HepG2 (cell line): ENCODE measurements around the gene GEMIN2. TPM values are rescaled to one million over a fixed set of nuclear protein-coding genes. Genes with fewer than 3 reads are reported as not detected.

Experiments used
- CAMTA2 ChIP-seq: sonication (generic); formaldehyde crosslinking; IDR thresholded peaks from 2 replicates; pipeline ENCODE4 v1.4.0; 2020; ENCODE audit warnings: mild to moderate bottlenecking, missing genetic modification reagents, borderline replicate concordance
- HNRNPK ChIP-seq: fragments of 200-400 bp; formaldehyde crosslinking; IDR thresholded peaks from 2 replicates; pipeline ENCODE4 v1.6.1; 2018; ENCODE audit warnings: low read length, low read depth, moderate library complexity, mild to moderate bottlenecking; ENCODE audit not compliant: poor library complexity, severe bottlenecking
- ISL2 ChIP-seq: sonication (generic); formaldehyde crosslinking; IDR thresholded peaks from 2 replicates; pipeline ENCODE4 v1.5.0; 2020; ENCODE audit warnings: missing genetic modification reagents
- KAT2B ChIP-seq: fragments of 150-350 bp; IDR thresholded peaks from 2 replicates; pipeline ENCODE4 v1.6.1; 2014; ENCODE audit warnings: low read depth, low read length, borderline replicate concordance
- KDM5B ChIP-seq: sonication (generic); formaldehyde crosslinking; IDR thresholded peaks from 2 replicates; pipeline ENCODE4 v1.4.0; 2020; ENCODE audit warnings: missing genetic modification reagents, mild to moderate bottlenecking, borderline replicate concordance
- MAX ChIP-seq: IDR thresholded peaks from 2 replicates; pipeline ENCODE4 v1.6.1; 2012; ENCODE audit warnings: inconsistent platforms
- MLXIP ChIP-seq: sonication (generic); formaldehyde crosslinking; IDR thresholded peaks from 2 replicates; pipeline ENCODE4 v1.9.0; 2021; ENCODE audit warnings: missing genetic modification reagents, borderline replicate concordance
- PHF20 ChIP-seq: sonication (generic); formaldehyde crosslinking; IDR thresholded peaks from 2 replicates; pipeline ENCODE4 v1.5.0; 2020; ENCODE audit warnings: mild to moderate bottlenecking, missing genetic modification reagents
- RNF219 ChIP-seq: sonication (generic); formaldehyde crosslinking; IDR thresholded peaks from 2 replicates; pipeline ENCODE4 v1.5.0; 2020; ENCODE audit warnings: mild to moderate bottlenecking, missing genetic modification reagents
- SP1 ChIP-seq, 2 experiments: fragments of 450-650 bp in 1 of 2; sonication (generic) in 1 of 2; formaldehyde crosslinking in 1 of 2; IDR thresholded peaks; 2 replicates each; pipeline versions ENCODE4 v1.4.0 to v1.6.1; 2016 to 2020; ENCODE audit warnings: missing genetic modification reagents in 1 of 2
- TRIM22 ChIP-seq: fragments of 450-650 bp; IDR thresholded peaks from 2 replicates; pipeline ENCODE4 v1.6.1; 2017
- U2AF1 ChIP-seq: fragments of 200-400 bp; formaldehyde crosslinking; optimal IDR thresholded peaks from 2 replicates; pipeline ENCODE3; 2017; ENCODE audit warnings: mild to moderate bottlenecking, low read depth, low read length
- ZBTB21 ChIP-seq: sonication (generic); formaldehyde crosslinking; IDR thresholded peaks from 2 replicates; pipeline ENCODE4 v1.4.0; 2020; ENCODE audit warnings: missing genetic modification reagents
- ZNF770 ChIP-seq: sonication (generic); formaldehyde crosslinking; IDR thresholded peaks from 2 replicates; pipeline ENCODE4 v1.5.0; 2020; ENCODE audit warnings: mild to moderate bottlenecking, missing genetic modification reagents
- polyA plus RNA-seq, 8 experiments: library from polyadenylated mRNA; depleted of rRNA in 3 of 8; stranded (reverse) in 7 of 8; unstranded in 1 of 8; fragments of >200 nt; fragmentation: Illumina TruSeq in 4 of 8; extraction: Trizol in 4 of 8; gene quantifications; 2 replicates each; pipeline versions ENCODE4 v1.2.1 to v1.2.3, GENCODE V29; 2011 to 2016; ENCODE audit warnings: low read depth in 4 of 8, missing spikeins in 1 of 8, mixed read lengths in 1 of 8; ENCODE audit not compliant: insufficient read depth in 1 of 8
- total RNA-seq, 5 experiments: library from RNA; depleted of rRNA; stranded (reverse); fragments of >200 nt; fragmentation: Illumina TruSeq; extraction: Trizol; gene quantifications; 2 replicates each; pipeline ENCODE4 v1.2.3, GENCODE V29; 2016; ENCODE audit warnings: low read depth in 1 of 5

Gene GEMIN2
- total and polyA plus RNA-seq, 2 of the 13 experiments (the other 11 are each of a cell fraction or from before 2014, with no cell fraction given), result 54.8 to 110 TPM

- TF ChIP-seq HNRNPK (no peak), ZBTB21 (CRISPR knock-in tag) (0 out of 2 replicates have a peak, but pooled peaks have one; percentile 1), KAT2B (no peak), RNF219 (CRISPR knock-in tag) (peak; percentile 86; the same call in 1 of the 2 replicates), MLXIP (CRISPR knock-in tag) (peak; percentile 68; the same call in 1 of the 2 replicates), U2AF1 (peak; percentile 34), MAX (peak; percentile 87), KDM5B (CRISPR knock-in tag) (peak; percentile 98), ZNF770 (CRISPR knock-in tag) (peak; percentile 60; the same call in 1 of the 2 replicates), SP1 (IDR thresholded peaks at IDR 0.05) (no peak), SP1 (CRISPR knock-in tag; IDR thresholded peaks at IDR 0.05) (no peak; the same call in 1 of the 2 replicates), CAMTA2 (CRISPR knock-in tag) (peak; percentile 91; the same call in 1 of the 2 replicates), ISL2 (CRISPR knock-in tag) (peak; percentile 88), TRIM22 (no peak), PHF20 (CRISPR knock-in tag) (peak; percentile 88)
Observed at GRCh38 chr14:39114073-39114838, at the start of gene GEMIN2 (continued).
